ENCODE data around the gene MYO5C. TPM values are rescaled to one million over a fixed set of nuclear protein-coding genes. Genes with fewer than 3 reads are reported as not detected.
"Not testable (repeated sequence)": the region's sequence is repeated elsewhere in the genome, so short reads cannot be mapped to it uniquely, and the experiment has no call there.

The MYO5C gene
- total and polyA plus RNA-seq, 3 donors from 2014 or later, result 9.3 to 47.6 (median 40.0) TPM

- intact Hi-C loops (cut with DNase I; ENCODE audit: low total_unique reads), result no loop called here
- 90 to 94% methylated on average over 3 of the region's 3 CpGs for WGBS, 2 donors
- TF ChIP-seq CTCF (IDR thresholded peaks at IDR 0.05), result no peak
- no peak for TF ChIP-seq POLR2A (IDR thresholded peaks at IDR 0.05)
- Histone ChIP-seq H3K36me3 (ENCODE audit: low read depth, missing control alignments) (no peaks in the 10 kb centered on the region), H3K4me1 (no peaks in the 10 kb centered on the region), H3K4me3 (no peak overlapping the region), H3K9me3 (no peaks in the 10 kb centered on the region), H3K27me3 (no peaks in the 10 kb centered on the region), H3K27ac (no peak overlapping the region)
- no peak for DNase-seq
Observed at GRCh38 chr15:52240166-52240565, 55.4 kb downstream of the MYO5C start.

DNA sequence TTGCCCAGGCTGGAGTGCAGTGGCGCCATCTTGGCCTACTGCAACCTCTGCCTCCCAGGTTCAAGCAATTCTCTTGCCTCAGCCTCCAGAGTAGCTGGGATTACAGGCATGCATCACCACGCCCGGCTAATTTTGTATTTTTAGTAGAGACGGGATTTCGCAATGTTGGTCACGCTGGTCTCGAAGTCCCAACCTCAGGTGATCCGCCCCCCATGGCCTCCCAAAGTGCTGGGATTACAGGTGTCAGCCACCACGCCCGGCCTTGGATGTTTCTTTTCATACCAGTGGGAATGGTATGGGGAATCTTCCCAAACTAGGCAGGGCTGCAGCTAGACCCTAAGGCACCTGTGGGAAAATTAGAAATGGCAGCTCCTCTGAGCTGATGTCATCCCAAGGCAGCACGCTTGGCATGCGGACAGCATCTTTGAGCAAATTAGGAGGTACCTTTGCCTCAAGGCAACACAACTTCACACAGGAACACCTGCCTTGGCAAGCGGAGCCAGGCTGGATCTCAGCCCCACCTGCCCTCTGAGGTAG is 56.5 kb downstream of the MYO5C start:
- H3K4me3 ChIP-seq; H3K27me3 ChIP-seq; H3K9me3 ChIP-seq; H3K36me3 ChIP-seq (ENCODE audit: low read depth, missing control alignments); H3K4me1 ChIP-seq; H3K27ac ChIP-seq; intact Hi-C loops (cut with DNase I; ENCODE audit: low total_unique reads); DNase-seq: not testable (repeated sequence)
- WGBS, 2 donors, result 95 to 97% methylated on average over 8 to 13 of the region's 13 CpGs

- Histone ChIP-seq H3K4me1 (no peaks in the 10 kb centered on the region), H3K27ac (no peak overlapping the region), H3K27me3 (no peaks in the 10 kb centered on the region), H3K4me3 (no peak overlapping the region), H3K9me3 (no peaks in the 10 kb centered on the region), H3K36me3 (ENCODE audit: low read depth, missing control alignments) (no peaks in the 10 kb centered on the region)
- WGBS, 2 donors, result 93 to 95% methylated on average over 3 of the region's 3 CpGs
- TF ChIP-seq CTCF (IDR thresholded peaks at IDR 0.05) (no peak), POLR2A (IDR thresholded peaks at IDR 0.05) (no peak)
- intact Hi-C loops (cut with DNase I; ENCODE audit: low total_unique reads), result no loop called here
- no peak for DNase-seq
Observed at GRCh38 chr15:52238149-52238548, 57.5 kb downstream of the MYO5C start.

- TF ChIP-seq CTCF (IDR thresholded peaks at IDR 0.05) (no peak), POLR2A (IDR thresholded peaks at IDR 0.05) (no peak)
- 84 to 87% methylated on average over 8 of the region's 8 CpGs for WGBS, 2 donors
- no peaks in the 10 kb centered on the region for H3K36me3 ChIP-seq (ENCODE audit: low read depth, missing control alignments)
- DNase-seq, result no peak
- H3K4me3 ChIP-seq, result no peak overlapping the region
- H3K9me3 ChIP-seq, result no peaks in the 10 kb centered on the region
- H3K4me1 ChIP-seq, result no peaks in the 10 kb centered on the region
- intact Hi-C loops (cut with DNase I; ENCODE audit: low total_unique reads), result no loop called here
- H3K27ac ChIP-seq, result no peak overlapping the region
- H3K27me3 ChIP-seq, result no peaks in the 10 kb centered on the region
Observed at GRCh38 chr15:52236013-52236412, 59.6 kb downstream of the MYO5C start.

DNA sequence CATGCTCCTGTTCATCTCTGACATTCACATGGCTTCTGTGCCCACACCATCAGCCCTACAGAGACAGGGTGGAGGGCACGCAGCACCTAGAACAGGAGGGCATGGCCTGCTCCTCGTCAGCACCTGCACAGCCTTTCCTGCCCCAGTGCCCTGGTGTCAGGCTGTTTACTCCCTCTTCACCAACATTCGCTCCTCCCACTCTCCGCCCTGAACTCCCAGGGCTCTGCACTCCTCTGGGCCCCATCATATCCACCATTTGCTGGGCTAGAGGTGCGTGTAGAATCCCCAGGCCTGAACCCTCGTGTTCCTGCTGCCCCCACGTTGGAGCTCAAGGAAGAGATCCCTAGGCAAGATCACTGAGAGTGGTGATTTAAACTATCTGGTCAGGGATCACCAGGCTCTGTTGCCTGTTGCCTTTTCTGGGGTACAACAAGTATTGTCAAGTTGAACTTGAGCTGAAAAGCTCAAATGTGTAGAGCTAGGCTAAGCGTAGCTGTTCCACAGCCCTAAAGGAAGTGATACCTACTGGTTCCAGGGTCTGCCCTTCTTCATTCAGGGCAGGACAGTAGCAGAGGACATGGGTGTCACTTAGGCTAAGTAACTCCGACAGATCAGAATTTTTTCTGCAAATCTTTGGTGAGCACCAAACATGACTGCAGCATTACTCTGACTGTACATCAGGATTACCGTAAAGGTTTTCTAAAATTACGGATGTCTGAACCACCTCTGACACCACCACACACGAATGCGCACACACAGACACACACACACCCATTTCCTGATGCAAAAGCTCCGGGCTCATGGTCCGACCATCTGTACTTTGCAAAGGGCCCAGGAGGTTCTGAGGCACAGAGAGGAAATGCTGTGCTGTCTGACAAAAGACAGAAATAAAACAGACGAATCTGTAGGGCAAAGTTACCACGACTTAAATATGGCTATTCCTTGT is 60.7 kb downstream of the MYO5C start:
- 74 to 79% methylated on average over 17 of the region's 17 CpGs for WGBS, 2 donors
- TF ChIP-seq CTCF (IDR thresholded peaks at IDR 0.05) (no peak), POLR2A (IDR thresholded peaks at IDR 0.05) (no peak)
- H3K27ac ChIP-seq, result no peak overlapping the region
- H3K36me3 ChIP-seq (ENCODE audit: low read depth, missing control alignments), result no peaks in the 10 kb centered on the region
- no peak for DNase-seq
- intact Hi-C loops (cut with DNase I; ENCODE audit: low total_unique reads), result no loop called here
- no peak overlapping the region for H3K4me3 ChIP-seq
- no peaks in the 10 kb centered on the region for H3K4me1 ChIP-seq
- no peaks in the 10 kb centered on the region for H3K27me3 ChIP-seq
- H3K9me3 ChIP-seq, result no peaks in the 10 kb centered on the region

All from testis (tissue), 3 donors.